HEK293 (cell line): ENCODE measurements around the gene ZNF358.

Experiments used
- GLIS1 ChIP-seq: fragments of 450-650 bp; formaldehyde crosslinking; IDR thresholded peaks from 2 replicates; pipeline ENCODE4 v1.5.1; 2016; ENCODE audit warnings: missing biosample characterization, missing genetic modification characterization
- GLIS2 ChIP-seq: fragments of 450-650 bp; formaldehyde crosslinking; IDR thresholded peaks from 2 replicates; pipeline ENCODE4 v1.5.1; 2016; ENCODE audit warnings: missing biosample characterization, missing genetic modification characterization
- HOXD13 ChIP-seq: sonication (generic); formaldehyde crosslinking; IDR thresholded peaks from 2 replicates; pipeline ENCODE4 v1.8.0; 2022; ENCODE audit warnings: missing genetic modification reagents, borderline replicate concordance
- KLF8 ChIP-seq: fragments of 450-650 bp; formaldehyde crosslinking; IDR thresholded peaks from 2 replicates; pipeline ENCODE4 v1.5.1; 2016; ENCODE audit warnings: missing biosample characterization, missing genetic modification characterization
- SP2 ChIP-seq: fragments of 450-650 bp; formaldehyde crosslinking; IDR thresholded peaks from 2 replicates; pipeline ENCODE4 v1.5.1; 2016; ENCODE audit warnings: missing biosample characterization, missing genetic modification characterization
- SP3 ChIP-seq: fragments of 450-650 bp; formaldehyde crosslinking; IDR thresholded peaks from 2 replicates; pipeline ENCODE4 v1.5.1; 2016; ENCODE audit warnings: missing biosample characterization, missing genetic modification characterization
- YY2 ChIP-seq: fragments of 450-650 bp; formaldehyde crosslinking; IDR thresholded peaks from 2 replicates; pipeline ENCODE4 v1.5.1; 2016; ENCODE audit warnings: missing biosample characterization, missing genetic modification characterization
- ZBTB1 ChIP-seq: fragments of 450-650 bp; formaldehyde crosslinking; IDR thresholded peaks from 2 replicates; pipeline ENCODE4 v1.5.1; 2016; ENCODE audit warnings: missing biosample characterization, missing genetic modification characterization
- ZBTB48 ChIP-seq: fragments of 450-650 bp; formaldehyde crosslinking; IDR thresholded peaks from 2 replicates; pipeline ENCODE4 v1.5.1; 2016; ENCODE audit warnings: missing biosample characterization, missing genetic modification characterization
- ZBTB7A ChIP-seq: fragments of 450-650 bp; formaldehyde crosslinking; IDR thresholded peaks from 2 replicates; pipeline ENCODE4 v1.5.1; 2016; ENCODE audit warnings: low read depth, missing biosample characterization, missing genetic modification characterization
- ZEB2 ChIP-seq: fragments of 450-650 bp; formaldehyde crosslinking; IDR thresholded peaks from 2 replicates; pipeline ENCODE4 v1.5.1; 2016; ENCODE audit warnings: missing biosample characterization, missing genetic modification characterization
- ZFP37 ChIP-seq: fragments of 450-650 bp; formaldehyde crosslinking; IDR thresholded peaks from 2 replicates; pipeline ENCODE4 v1.5.1; 2016; ENCODE audit warnings: missing biosample characterization, missing genetic modification characterization
- ZFP69B ChIP-seq: fragments of 450-650 bp; formaldehyde crosslinking; IDR thresholded peaks from 2 replicates; pipeline ENCODE4 v1.5.1; 2016; ENCODE audit warnings: missing biosample characterization, missing genetic modification characterization
- ZIC2 ChIP-seq: fragments of 450-650 bp; formaldehyde crosslinking; IDR thresholded peaks from 2 replicates; pipeline ENCODE4 v1.5.1; 2016; ENCODE audit warnings: missing biosample characterization, missing genetic modification characterization
- ZNF146 ChIP-seq: fragments of 450-650 bp; formaldehyde crosslinking; IDR thresholded peaks from 2 replicates; pipeline ENCODE4 v1.5.1; 2016; ENCODE audit warnings: missing biosample characterization, missing genetic modification characterization
- ZNF174 ChIP-seq: fragments of 450-650 bp; formaldehyde crosslinking; IDR thresholded peaks from 2 replicates; pipeline ENCODE4 v1.5.0; 2017; ENCODE audit warnings: missing biosample characterization, mild to moderate bottlenecking, missing genetic modification characterization
- ZNF184 ChIP-seq: fragments of 450-650 bp; IDR thresholded peaks from 2 replicates; pipeline ENCODE4 v1.5.1; 2018; ENCODE audit warnings: missing biosample characterization, mild to moderate bottlenecking, missing genetic modification characterization
- ZNF473 ChIP-seq: fragments of 450-650 bp; formaldehyde crosslinking; IDR thresholded peaks from 2 replicates; pipeline ENCODE4 v1.5.1; 2017; ENCODE audit warnings: missing biosample characterization, missing genetic modification characterization
- ZNF514 ChIP-seq: fragments of 450-650 bp; formaldehyde crosslinking; IDR thresholded peaks from 2 replicates; pipeline ENCODE4 v1.5.1; 2016; ENCODE audit warnings: missing biosample characterization, missing genetic modification characterization
- ZNF600 ChIP-seq: fragments of 450-650 bp; formaldehyde crosslinking; IDR thresholded peaks from 2 replicates; pipeline ENCODE4 v1.5.1; 2016; ENCODE audit warnings: missing biosample characterization, missing genetic modification characterization
- ZNF76 ChIP-seq: fragments of 450-650 bp; formaldehyde crosslinking; IDR thresholded peaks from 2 replicates; pipeline ENCODE4; 2016; ENCODE audit warnings: low read depth, missing biosample characterization, missing genetic modification characterization, borderline replicate concordance
- TF ChIP-seq, protein P1 (sequence below): fragments of 450-650 bp; formaldehyde crosslinking; IDR thresholded peaks from 2 replicates; pipeline ENCODE4 v1.5.1; 2016; ENCODE audit warnings: missing biosample characterization, missing genetic modification characterization
- TF ChIP-seq, protein P2 (sequence below): fragments of 450-650 bp; formaldehyde crosslinking; IDR thresholded peaks from 2 replicates; pipeline ENCODE4 v1.5.1; 2016; ENCODE audit warnings: missing biosample characterization, missing genetic modification characterization
- TF ChIP-seq, protein P3 (sequence below): fragments of 450-650 bp; formaldehyde crosslinking; IDR thresholded peaks from 2 replicates; pipeline ENCODE4 v1.5.1; 2017; ENCODE audit warnings: missing biosample characterization, missing genetic modification characterization
- TF ChIP-seq, protein P4 (sequence below): fragments of 450-650 bp; formaldehyde crosslinking; optimal IDR thresholded peaks from 2 replicates; pipeline ENCODE3; 2016; ENCODE audit warnings: missing biosample characterization, mild to moderate bottlenecking, missing genetic modification characterization

Gene ZNF358

DNA sequence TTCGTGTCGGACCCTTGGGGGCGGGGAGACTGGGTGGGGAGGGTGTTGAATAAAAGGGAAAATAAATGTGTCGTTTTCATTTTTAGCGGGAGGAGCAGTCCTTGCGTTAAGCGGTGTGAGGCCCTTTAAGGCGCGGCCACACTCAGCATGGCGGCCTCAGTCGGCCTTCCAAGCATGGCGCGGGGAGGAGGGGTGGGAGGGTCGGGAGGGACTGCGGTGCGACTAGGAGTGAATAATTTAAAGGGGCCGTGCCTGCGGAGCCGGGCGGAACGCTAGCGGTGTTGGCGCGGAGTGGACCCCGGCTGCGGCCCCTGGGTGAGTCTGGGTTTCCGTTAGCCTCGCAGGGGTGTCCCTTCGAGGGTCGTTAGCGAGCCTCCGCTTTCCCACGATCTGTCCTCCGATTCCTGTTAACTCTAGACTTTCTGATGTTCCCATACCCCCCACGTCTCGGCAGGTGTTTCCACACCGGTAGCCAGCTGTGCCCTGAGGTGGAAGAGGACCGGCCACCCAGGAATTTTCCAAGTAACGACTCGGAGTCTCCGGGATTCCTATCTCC, 18.1 kb downstream of the ZNF358 start (continued):
- TF ChIP-seq ZNF76 (peak; percentile 63; the same call in 1 of the 2 replicates), ZNF174 (tag by site-specific recombination) (no peak), ZBTB7A (tag by site-specific recombination) (peak; percentile 33; the same call in 1 of the 2 replicates), ZFP69B (tag by site-specific recombination) (peak; percentile 99), SP2 (tag by site-specific recombination) (peak; percentile 46), ZBTB1 (no peak), ZEB2 (tag by site-specific recombination) (0 out of 2 replicates have a peak, but pooled peaks have one; percentile 35), ZNF600 (tag by site-specific recombination) (peak; percentile 23; the same call in 1 of the 2 replicates), ZFP37 (tag by site-specific recombination) (0 out of 2 replicates have a peak, but pooled peaks have one; percentile 19), YY2 (peak; percentile 84), ZNF473 (tag by site-specific recombination) (no peak), GLIS2 (tag by site-specific recombination) (peak; percentile 47), ZNF514 (no peak), ZBTB48 (tag by site-specific recombination) (0 out of 2 replicates have a peak, but pooled peaks have one; percentile 21), ZNF184 (tag by site-specific recombination) (no peak), ZNF146 (tag by site-specific recombination) (no peak), SP3 (tag by site-specific recombination) (peak; percentile 77), HOXD13 (no peak), GLIS1 (tag by site-specific recombination) (peak; percentile 67), ZIC2 (peak; percentile 22; the same call in 1 of the 2 replicates), KLF8 (tag by site-specific recombination) (0 out of 2 replicates have a peak, but pooled peaks have one; percentile 21)
- TF ChIP-seq, protein P1, sequence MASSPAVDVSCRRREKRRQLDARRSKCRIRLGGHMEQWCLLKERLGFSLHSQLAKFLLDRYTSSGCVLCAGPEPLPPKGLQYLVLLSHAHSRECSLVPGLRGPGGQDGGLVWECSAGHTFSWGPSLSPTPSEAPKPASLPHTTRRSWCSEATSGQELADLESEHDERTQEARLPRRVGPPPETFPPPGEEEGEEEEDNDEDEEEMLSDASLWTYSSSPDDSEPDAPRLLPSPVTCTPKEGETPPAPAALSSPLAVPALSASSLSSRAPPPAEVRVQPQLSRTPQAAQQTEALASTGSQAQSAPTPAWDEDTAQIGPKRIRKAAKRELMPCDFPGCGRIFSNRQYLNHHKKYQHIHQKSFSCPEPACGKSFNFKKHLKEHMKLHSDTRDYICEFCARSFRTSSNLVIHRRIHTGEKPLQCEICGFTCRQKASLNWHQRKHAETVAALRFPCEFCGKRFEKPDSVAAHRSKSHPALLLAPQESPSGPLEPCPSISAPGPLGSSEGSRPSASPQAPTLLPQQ (tag by site-specific recombination): peak; percentile 99
- TF ChIP-seq, protein P2, sequence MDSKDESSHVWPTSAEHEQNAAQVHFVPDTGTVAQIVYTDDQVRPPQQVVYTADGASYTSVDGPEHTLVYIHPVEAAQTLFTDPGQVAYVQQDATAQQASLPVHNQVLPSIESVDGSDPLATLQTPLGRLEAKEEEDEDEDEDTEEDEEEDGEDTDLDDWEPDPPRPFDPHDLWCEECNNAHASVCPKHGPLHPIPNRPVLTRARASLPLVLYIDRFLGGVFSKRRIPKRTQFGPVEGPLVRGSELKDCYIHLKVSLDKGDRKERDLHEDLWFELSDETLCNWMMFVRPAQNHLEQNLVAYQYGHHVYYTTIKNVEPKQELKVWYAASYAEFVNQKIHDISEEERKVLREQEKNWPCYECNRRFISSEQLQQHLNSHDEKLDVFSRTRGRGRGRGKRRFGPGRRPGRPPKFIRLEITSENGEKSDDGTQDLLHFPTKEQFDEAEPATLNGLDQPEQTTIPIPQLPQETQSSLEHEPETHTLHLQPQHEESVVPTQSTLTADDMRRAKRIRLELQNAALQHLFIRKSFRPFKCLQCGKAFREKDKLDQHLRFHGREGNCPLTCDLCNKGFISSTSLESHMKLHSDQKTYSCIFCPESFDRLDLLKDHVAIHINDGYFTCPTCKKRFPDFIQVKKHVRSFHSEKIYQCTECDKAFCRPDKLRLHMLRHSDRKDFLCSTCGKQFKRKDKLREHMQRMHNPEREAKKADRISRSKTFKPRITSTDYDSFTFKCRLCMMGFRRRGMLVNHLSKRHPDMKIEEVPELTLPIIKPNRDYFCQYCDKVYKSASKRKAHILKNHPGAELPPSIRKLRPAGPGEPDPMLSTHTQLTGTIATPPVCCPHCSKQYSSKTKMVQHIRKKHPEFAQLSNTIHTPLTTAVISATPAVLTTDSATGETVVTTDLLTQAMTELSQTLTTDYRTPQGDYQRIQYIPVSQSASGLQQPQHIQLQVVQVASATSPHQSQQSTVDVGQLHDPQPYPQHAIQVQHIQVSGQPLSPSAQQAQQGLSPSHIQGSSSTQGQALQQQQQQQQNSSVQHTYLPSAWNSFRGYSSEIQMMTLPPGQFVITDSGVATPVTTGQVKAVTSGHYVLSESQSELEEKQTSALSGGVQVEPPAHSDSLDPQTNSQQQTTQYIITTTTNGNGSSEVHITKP (tag by site-specific recombination): peak; percentile 91
- TF ChIP-seq, protein P3, sequence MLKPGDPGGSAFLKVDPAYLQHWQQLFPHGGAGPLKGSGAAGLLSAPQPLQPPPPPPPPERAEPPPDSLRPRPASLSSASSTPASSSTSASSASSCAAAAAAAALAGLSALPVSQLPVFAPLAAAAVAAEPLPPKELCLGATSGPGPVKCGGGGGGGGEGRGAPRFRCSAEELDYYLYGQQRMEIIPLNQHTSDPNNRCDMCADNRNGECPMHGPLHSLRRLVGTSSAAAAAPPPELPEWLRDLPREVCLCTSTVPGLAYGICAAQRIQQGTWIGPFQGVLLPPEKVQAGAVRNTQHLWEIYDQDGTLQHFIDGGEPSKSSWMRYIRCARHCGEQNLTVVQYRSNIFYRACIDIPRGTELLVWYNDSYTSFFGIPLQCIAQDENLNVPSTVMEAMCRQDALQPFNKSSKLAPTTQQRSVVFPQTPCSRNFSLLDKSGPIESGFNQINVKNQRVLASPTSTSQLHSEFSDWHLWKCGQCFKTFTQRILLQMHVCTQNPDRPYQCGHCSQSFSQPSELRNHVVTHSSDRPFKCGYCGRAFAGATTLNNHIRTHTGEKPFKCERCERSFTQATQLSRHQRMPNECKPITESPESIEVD: no peak
- TF ChIP-seq, protein P4, sequence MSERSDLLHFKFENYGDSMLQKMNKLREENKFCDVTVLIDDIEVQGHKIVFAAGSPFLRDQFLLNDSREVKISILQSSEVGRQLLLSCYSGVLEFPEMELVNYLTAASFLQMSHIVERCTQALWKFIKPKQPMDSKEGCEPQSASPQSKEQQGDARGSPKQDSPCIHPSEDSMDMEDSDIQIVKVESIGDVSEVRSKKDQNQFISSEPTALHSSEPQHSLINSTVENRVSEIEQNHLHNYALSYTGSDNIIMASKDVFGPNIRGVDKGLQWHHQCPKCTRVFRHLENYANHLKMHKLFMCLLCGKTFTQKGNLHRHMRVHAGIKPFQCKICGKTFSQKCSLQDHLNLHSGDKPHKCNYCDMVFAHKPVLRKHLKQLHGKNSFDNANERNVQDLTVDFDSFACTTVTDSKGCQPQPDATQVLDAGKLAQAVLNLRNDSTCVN (tag by site-specific recombination): peak; percentile 27
